Upper lobe of right lung (tissue), 1 donor: ENCODE data around the gene SLC48A1. TPM values are rescaled to one million over a fixed set of nuclear protein-coding genes. Genes with fewer than 3 reads are reported as not detected.

Source experiments
- ATAC-seq: fragments of 200-7000 bp; cut with Tn5 transposase; one replicate; pipeline ENCODE4 v1.9.1; 2020; ENCODE audit warnings: mild to moderate bottlenecking, moderate library complexity
- DNase-seq: peaks from one replicate; pipeline ENCODE4 v3.0.0-alpha.2; 2020
- H3K27ac ChIP-seq: fragments of 200-600 bp; one replicate; pipeline ENCODE4 v1.8.0; 2022
- H3K27me3 ChIP-seq: fragments of 200-600 bp; one replicate; pipeline ENCODE4 v1.8.0; 2022; ENCODE audit warnings: mild to moderate bottlenecking
- H3K36me3 ChIP-seq: fragments of 200-600 bp; one replicate; pipeline ENCODE4 v1.8.0; 2022
- H3K4me1 ChIP-seq: fragments of 200-600 bp; one replicate; pipeline ENCODE4 v1.8.0; 2022
- H3K4me3 ChIP-seq: fragments of 200-600 bp; one replicate; pipeline ENCODE4 v1.8.0; 2022; ENCODE audit warnings: mild to moderate bottlenecking
- H3K9me3 ChIP-seq: fragments of 200-600 bp; one replicate; pipeline ENCODE4 v1.8.0; 2022
- CTCF ChIP-seq: fragments of 200-600 bp; IDR thresholded peaks from one replicate; pipeline ENCODE4 v1.8.0; 2022; ENCODE audit warnings: antibody characterized with exemption
- intact Hi-C: fragments of 100-400 bp; cut with DNase I; formaldehyde crosslinking; loops from one replicate; pipeline ENCODE4 v1.11.0; 2022
- total RNA-seq: library from RNA; stranded (reverse); fragmentation: NEBNext Ultra II Directional; extraction: Animal tissue kit (Norgen Biotek cat#: 25700); gene quantifications from one replicate; pipeline ENCODE4 v1.2.1, GENCODE V29; 2021
- donor health status: DM: no; HTN: yes; CAD: no; lungs with severe emphysema.

Gene SLC48A1
- total RNA-seq, 1 donor from 2014 or later, result 40.9 TPM

GRCh38 chr12:47731723-47732122 lies 41.3 kb upstream of the SLC48A1 start:
- intact Hi-C loops, result no loop called here
- ATAC-seq (no peak), DNase-seq (no peak)
- no peak overlapping the region for H3K4me3 ChIP-seq
- no peak for TF ChIP-seq CTCF
- H3K36me3 ChIP-seq, result no peaks in the 10 kb centered on the region
- H3K4me1 ChIP-seq, result peaks cover 24% of the 10 kb centered on the region
- H3K27me3 ChIP-seq, result no peaks in the 10 kb centered on the region
- no peaks in the 10 kb centered on the region for H3K9me3 ChIP-seq
- H3K27ac ChIP-seq, result no peak overlapping the region

- H3K4me1 ChIP-seq, result peaks cover 31% of the 10 kb centered on the region
- no peak for ATAC-seq
- TF ChIP-seq CTCF, result no peak
Observed at GRCh38 chr12:47732504-47732903, 40.5 kb upstream of the SLC48A1 start.

GRCh38 chr12:47733142-47733541 lies 39.9 kb upstream of the SLC48A1 start:
- Histone ChIP-seq H3K27ac (no peak overlapping the region), H3K27me3 (no peaks in the 10 kb centered on the region), H3K4me1 (peaks cover 38% of the 10 kb centered on the region), H3K4me3 (no peak overlapping the region), H3K9me3 (no peaks in the 10 kb centered on the region), H3K36me3 (no peaks in the 10 kb centered on the region)
- TF ChIP-seq CTCF, result no peak
- ATAC-seq, result no peak
- no peak for DNase-seq
- intact Hi-C loops, result no loop called here

More at GRCh38 chr12:47732504-47732903, 40.5 kb upstream of the SLC48A1 start:
- Histone ChIP-seq H3K36me3 (no peaks in the 10 kb centered on the region), H3K27ac (no peak overlapping the region), H3K4me3 (no peak overlapping the region), H3K9me3 (no peaks in the 10 kb centered on the region), H3K27me3 (no peaks in the 10 kb centered on the region)
- intact Hi-C loops, result no loop called here
- no peak for DNase-seq

- H3K36me3 ChIP-seq, result no peaks in the 10 kb centered on the region
- no peaks in the 10 kb centered on the region for H3K27me3 ChIP-seq
- H3K27ac ChIP-seq, result peak overlapping the region; percentile 78
- H3K9me3 ChIP-seq, result no peaks in the 10 kb centered on the region
- TF ChIP-seq CTCF, result no peak
- H3K4me1 ChIP-seq, result peaks cover 38% of the 10 kb centered on the region
- no peak overlapping the region for H3K4me3 ChIP-seq
- ATAC-seq (no peak), DNase-seq (no peak)
- intact Hi-C loops, result no loop called here
Observed at GRCh38 chr12:47734725-47735480, 38.1 kb upstream of the SLC48A1 start.

GRCh38 chr12:47735649-47736048 lies 37.4 kb upstream of the SLC48A1 start:
- peaks cover 45% of the 10 kb centered on the region for H3K4me1 ChIP-seq
- peak overlapping the region; percentile 78 for H3K27ac ChIP-seq
- no peaks in the 10 kb centered on the region for H3K27me3 ChIP-seq
- no peak for TF ChIP-seq CTCF
- H3K9me3 ChIP-seq, result no peaks in the 10 kb centered on the region
- no peaks in the 10 kb centered on the region for H3K36me3 ChIP-seq
- no peak overlapping the region for H3K4me3 ChIP-seq
- DNase-seq, result no peak
- intact Hi-C loops, result no loop called here
- ATAC-seq, result no peak
